Stimulated activated CD4-positive, alpha-beta T cell treated with anti-CD3 and anti-CD28 coated beads, Interleukin-2, amount 100 ng/mL, for 24 hours (primary cell): ENCODE measurements around the gene MUC5AC.
A peak's percentile ranks its signal among the peaks of the same experiment; 100 is the strongest.
"Not testable (repeated sequence)": the region's sequence is repeated elsewhere in the genome, so short reads cannot be mapped to it uniquely, and the experiment has no call there.

Experiments
- DNase-seq, 2 donors: peaks; one replicate each; pipeline ENCODE4 v3.0.0-alpha.2; 2020

Gene MUC5AC, protein sequence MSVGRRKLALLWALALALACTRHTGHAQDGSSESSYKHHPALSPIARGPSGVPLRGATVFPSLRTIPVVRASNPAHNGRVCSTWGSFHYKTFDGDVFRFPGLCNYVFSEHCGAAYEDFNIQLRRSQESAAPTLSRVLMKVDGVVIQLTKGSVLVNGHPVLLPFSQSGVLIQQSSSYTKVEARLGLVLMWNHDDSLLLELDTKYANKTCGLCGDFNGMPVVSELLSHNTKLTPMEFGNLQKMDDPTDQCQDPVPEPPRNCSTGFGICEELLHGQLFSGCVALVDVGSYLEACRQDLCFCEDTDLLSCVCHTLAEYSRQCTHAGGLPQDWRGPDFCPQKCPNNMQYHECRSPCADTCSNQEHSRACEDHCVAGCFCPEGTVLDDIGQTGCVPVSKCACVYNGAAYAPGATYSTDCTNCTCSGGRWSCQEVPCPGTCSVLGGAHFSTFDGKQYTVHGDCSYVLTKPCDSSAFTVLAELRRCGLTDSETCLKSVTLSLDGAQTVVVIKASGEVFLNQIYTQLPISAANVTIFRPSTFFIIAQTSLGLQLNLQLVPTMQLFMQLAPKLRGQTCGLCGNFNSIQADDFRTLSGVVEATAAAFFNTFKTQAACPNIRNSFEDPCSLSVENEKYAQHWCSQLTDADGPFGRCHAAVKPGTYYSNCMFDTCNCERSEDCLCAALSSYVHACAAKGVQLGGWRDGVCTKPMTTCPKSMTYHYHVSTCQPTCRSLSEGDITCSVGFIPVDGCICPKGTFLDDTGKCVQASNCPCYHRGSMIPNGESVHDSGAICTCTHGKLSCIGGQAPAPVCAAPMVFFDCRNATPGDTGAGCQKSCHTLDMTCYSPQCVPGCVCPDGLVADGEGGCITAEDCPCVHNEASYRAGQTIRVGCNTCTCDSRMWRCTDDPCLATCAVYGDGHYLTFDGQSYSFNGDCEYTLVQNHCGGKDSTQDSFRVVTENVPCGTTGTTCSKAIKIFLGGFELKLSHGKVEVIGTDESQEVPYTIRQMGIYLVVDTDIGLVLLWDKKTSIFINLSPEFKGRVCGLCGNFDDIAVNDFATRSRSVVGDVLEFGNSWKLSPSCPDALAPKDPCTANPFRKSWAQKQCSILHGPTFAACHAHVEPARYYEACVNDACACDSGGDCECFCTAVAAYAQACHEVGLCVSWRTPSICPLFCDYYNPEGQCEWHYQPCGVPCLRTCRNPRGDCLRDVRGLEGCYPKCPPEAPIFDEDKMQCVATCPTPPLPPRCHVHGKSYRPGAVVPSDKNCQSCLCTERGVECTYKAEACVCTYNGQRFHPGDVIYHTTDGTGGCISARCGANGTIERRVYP (N-terminal part only)

DNA sequence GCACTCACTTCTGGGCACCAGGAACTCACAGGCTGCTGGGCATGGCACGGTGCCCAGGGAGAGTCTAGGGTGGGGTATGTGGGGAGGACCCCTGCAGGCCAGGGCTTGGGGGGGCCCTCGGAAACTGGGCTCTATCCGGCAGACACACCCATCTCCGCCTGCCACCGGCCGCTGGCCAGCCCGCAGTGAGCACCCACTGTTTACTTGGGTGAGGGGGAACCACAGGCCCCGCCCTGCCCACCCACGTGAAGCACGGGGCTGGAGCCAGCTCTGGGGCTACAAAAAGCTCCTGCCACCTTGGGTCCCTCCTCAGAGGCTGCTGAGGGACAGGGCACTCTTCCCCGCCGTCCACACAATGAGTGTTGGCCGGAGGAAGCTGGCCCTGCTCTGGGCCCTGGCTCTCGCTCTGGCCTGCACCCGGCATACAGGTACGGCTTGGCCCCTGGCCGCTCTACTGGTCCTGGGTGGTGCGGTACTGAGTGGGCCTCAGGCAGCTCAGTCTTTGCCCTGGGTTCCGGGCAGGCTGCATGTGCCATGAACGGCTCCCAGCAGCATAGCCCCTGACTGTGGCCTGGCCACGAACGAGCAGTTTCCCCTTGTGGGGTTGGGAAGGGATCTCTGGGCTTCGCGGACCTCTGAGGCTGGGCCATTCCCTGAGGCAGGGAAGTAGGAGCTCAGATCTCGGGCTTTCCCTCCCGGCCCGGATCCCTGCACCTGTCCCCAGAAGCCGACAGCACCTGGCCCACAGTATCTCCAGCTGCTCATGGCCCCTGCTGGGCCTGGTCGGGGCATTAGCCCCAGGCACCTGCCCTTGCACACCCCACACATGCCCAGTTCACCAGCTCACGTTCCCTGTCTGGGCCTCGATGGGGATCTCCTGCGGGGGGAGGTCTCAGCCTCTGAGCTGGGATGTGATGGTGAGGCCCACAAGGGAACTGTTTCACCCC, at the start of gene MUC5AC:
TSS of gene MUC5AC (plus strand) at position 309 of the 947 bp plus-strand sequence. CDS start at position 356, 47 bp downstream.
- DNase-seq = no peak

DNA sequence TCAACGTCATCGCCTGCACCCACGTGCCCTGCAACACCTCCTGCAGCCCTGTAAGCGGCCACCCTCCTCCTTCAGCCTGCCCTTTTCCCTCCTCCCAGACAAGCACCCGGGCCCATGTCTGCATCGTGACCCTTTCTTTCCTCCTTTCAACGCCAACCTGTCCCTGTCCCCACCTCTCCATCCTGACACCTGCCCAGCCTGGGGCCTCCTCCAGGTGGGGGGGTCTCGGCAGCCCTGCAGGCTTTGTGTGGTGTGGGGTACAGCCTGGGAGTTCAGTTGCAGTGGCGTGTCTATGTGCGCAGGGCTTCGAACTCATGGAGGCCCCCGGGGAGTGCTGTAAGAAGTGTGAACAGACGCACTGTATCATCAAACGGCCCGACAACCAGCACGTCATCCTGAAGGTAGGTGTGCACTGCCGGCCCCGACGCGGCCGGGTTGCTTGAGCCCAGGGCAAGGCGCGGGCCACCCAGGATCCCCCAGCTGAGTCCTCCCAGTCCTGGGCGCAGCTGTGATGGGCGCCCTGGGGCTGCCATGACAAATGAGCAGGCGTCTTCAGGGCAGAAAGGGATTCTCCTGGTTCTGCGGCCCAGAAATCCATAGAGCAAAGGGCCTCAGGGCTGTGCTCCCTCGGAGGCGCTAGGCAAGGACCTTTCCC, 49.4 kb upstream of the MUC5AC start:
- no peak for DNase-seq

DNA sequence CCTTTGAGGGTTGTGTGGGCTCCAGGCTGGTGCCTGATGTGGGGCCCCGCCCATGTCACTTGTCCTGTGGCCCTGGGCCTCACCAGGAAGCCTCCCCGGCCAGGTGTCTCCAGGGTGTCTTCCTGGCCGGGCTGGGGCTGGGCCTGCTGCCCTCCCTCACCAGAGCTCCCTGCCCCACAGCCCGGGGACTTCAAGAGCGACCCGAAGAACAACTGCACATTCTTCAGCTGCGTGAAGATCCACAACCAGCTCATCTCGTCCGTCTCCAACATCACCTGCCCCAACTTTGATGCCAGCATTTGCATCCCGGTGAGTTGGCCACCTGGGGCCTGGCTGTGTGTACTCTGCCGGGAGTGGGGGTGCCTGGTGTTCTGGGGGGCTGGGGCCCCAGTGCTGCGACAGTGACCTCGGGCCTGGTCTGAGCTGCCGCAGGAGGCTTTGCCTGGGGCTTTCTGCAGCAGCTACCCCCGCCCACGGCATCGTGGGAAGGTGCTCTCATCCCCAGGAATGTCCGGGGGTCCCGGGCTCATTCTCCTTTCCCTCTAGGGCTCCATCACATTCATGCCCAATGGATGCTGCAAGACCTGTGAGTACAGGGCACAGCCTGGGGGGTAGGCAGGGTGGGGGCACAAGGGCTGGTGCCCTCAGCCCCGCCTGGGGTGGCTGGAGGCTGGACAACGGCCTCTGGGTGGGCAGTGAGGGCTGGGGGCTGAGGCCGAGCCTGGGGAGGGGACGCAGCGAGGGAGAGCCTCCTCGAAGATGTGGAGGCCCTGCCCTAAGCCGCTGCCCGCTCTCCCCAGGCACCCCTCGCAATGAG, 48.4 kb upstream of the MUC5AC start:
- DNase-seq = no peak

DNA sequence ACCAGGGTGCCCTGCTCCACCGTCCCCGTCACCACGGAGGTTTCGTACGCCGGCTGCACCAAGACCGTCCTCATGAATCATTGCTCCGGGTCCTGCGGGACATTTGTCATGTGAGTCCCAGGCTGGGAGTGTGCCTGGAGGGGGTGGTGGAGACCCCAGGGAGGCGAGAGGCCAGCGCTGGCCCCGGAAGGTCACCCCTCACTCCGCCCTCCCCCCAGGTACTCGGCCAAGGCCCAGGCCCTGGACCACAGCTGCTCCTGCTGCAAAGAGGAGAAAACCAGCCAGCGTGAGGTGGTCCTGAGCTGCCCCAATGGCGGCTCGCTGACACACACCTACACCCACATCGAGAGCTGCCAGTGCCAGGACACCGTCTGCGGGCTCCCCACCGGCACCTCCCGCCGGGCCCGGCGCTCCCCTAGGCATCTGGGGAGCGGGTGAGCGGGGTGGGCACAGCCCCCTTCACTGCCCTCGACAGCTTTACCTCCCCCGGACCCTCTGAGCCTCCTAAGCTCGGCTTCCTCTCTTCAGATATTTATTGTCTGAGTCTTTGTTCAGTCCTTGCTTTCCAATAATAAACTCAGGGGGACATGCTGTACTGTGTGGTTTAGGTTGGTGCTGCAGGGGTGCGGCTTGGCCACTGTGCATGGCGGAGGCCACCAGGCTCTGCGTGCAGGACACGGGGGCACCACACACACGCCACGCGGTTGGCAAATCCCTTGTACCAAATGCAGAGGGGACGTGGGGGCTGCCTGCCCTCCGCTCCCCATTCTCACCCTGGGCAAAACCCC, 47.6 kb upstream of the MUC5AC start:
- no peak for DNase-seq

DNA sequence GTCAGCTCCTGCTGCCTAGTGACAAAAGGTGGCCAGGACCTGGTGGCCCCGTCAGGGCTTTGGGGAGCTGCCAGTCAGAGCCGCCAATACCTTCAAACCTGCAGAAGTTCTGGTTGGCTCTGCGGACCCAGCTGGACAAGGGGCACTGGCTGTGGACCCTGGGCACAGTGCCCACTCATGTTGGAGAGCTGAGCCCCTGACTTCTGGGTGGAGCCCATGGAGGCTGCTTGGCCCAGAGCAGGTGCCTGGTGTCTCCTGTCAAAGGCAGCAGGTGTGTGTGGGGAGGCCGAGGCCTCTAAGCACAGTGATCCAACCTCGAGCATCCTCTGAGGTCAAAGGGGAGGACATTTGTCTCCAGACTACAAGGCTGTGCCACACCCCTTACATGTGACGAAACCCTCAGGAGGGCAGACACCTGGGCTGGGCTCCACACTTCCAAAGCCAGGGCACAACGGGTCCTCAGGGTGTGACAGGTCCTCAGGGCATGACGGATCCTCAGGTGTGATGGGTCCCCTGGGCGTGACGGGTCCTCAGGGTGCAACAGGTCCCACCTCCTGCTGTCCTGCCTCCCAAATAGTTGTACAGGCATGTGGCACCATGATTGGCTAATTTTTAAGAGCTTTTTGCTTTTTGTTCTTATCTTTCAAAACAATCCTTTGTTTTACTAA, 46.1 kb upstream of the MUC5AC start:
- DNase-seq = no peak

DNA sequence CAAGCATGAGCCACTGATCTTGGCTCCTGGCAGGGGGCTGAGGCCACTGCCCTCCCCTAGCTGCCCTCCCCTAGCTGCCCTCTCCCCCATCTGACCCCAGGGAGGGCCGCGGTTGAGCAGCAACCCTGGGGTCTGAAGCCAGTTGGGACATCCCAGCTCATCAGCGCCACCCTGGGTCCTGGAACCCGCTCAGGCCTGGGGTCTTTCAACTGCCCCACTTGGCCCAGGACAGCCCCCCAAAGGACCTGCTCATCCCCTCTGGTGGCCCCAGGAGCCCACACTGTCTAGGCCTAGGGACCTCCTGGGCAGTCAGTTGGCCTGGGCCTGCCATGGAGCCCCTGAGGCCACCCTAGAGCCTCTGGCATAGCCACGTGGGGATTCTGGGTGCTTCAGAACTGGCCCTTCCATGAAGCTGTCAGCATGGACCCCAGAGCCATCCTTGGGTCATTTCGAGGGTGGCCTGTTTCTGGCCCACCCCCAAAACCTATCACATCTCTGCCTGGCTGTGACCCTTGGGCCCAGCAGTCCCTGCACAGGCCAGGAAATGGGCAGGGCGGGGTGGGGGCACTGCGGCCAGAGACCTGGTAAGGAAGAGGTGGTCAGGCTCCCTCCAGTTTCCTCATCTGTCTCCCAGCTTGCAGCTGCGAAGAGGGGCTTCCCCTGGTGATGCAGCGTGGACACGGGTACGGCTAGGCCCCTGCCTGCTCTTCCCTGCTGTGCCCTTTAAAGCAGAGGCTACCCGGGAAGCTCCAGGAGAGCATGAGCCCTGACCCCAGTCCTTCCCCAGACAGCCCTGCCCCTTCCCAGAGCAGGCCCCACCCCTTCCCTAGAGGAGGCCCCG, 45.2 kb upstream of the MUC5AC start:
- DNase-seq = no peak

DNA sequence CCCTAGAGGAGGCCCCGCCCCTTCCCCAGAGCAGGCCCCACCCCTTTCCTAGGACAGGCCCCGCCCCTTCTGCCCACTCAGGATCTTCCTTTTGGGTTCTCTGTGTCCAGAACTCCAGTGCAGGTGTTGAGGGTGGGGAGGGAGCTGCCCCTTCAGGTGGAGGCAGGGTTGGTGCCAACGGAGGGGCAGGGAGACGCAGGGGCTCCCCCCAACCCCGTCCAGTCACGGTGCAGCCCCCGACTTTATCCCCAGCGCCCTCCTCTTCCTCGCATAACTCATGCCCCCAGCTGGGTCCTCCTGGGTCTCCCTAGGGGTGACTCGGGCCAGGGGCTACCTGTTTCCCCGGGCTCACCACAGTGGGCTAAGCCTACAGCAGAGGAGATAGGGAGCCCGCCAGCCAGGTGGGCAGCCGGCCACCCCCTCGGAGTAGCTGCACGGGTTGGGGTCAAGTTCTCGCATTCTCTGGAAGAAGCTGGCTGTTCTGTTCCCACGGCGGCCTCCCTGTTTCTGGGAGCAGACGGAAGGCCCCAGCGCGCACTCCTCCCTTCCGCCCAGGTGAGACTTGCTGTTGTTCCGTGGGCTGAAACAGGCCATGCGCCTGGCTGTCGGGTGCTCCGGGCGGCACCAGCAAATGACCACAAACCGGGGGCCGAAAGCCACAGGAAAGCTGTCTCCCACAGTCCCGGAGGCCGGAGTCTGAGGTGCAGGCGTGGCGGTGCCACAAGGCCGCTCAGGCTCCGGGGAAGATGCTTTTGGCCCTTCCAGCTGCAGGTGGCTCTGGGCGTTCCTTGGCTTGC, 44.1 kb upstream of the MUC5AC start:
- DNase-seq = no peak

DNA sequence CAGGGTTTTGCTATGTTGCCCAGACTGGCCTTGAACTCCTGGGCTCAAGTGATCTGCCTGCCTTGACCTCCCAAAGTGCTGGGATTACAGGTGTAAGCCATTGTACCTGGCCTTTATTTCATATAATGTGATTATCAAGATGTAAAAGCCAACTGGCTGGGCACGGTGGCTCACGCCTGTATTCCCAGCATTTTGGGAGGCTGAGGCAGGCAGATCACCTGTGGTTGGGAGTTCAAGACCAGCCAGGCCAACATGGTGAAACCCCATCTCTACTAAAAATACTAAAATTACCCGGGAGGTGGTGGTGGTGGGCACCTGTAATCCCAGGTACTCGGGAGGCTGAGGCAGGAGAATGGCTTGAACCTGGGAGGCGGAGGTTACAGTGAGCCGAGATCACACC, 42.5 kb upstream of the MUC5AC start:
- DNase-seq = not testable (repeated sequence)

DNA sequence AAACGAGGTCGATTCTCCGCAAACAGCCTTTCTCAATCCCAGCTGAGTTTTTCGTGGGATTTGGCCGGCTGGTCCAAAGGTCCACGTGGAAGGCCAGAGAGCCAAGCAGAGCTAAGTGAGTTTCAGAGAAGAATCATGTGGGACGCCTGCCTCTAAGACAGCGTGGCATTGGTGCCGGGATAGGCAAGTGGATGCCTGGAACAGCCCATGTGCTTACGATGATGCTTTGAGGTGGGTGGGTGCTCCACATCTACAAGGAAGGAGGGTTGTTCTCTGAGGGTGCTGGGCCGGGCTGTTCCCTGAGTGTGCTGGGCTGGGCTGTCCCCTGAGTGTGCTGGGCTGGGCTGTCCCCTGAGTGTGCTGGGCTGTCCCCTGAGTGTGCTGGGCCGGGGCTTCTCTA, 41.6 kb upstream of the MUC5AC start:
- no peak for DNase-seq

DNA sequence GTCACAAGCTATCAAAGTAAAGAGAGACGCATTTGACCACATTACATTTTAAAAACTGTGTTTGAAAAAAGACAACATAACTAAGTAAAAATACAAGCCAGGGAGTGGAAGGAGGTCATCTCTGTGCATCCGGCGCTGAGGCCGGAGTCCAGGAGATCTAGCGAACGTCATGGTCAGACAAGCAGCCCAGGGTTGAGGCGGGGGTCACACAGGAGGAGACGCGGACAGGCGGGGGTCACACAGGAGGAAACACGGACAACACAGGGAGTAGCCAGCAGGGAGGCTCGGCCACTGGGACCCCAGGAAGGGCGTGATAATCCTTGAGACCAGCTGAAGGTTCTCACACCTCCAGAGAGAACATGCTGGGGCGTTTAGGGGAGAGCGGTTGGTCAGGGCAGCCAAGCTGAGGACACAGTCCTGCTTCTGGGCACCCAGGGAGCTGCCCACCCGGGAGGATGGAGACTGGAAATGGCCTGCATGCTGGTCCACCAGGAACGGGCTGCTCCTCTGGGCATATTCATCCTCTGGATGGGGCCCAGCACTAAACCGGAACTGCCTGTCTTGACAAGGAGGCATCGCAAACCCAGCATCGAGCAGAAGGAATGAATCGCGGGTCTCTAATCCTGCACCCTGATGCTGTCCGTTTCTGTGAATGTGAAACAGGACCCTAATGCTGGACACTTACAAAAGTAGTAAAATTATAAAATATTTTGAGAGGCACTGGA, 40.9 kb upstream of the MUC5AC start:
- DNase-seq = no peak

DNA sequence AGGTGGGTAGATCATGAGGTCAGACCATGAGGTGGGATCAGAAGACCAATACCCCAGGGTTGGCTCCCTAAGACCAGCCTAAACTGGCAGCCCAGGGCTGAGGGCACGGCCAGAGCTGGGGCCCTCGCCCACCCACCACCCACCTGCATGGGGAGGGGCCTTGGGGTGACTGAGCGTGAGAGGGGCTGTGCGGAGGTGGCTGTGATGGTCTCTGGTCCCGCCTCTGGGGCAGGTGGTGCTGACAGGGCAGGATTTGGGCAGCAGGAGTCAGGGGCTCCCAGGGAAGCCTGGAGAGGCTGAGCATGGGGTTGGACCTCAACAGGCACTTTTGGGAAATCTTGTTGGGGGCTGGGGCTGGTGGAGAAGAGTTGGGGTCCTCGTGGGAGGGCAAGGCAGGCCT, 39.8 kb upstream of the MUC5AC start:
- no peak for DNase-seq

DNA sequence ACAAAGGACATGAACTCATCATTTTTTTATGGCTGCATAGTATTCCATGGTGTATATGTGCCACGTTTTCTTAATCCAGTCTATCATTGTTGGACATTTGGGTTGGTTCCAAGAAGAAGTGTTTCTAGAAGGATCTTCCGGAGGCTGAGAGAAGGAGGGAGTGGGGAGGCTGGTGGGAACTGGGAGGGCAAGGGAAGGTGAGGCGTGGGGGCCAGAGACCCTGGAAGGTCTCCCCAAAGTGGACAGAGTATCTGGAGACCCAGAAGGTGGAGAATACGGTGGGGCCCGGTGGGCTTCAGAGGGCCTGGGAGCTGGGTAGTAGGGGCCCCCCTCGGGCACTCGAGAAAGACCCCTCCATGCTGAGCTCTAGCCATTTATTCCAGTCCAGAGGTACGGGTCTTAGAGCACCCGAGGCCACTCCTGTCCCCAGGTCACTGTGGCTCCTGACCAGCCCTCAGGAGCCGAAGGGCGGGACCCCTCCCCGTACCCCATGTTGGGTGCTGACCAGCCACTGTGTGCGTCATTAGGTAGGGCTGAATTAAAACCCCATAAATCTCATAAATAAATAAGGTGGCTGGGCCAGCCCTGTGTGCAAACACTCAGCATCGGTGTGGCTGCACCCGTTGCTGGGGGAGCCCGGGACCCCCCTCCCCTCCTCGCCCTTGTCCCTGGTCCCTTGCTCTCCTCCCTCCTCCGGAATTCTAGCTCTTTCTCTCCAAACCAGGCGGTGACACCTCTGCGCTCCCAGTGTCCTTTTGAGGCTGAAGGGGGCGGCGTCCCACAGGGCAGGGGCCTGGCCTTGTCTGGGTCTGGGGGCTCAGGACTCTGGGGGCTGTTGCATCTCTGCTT, 38.8 kb upstream of the MUC5AC start:
- no peak for DNase-seq

DNA sequence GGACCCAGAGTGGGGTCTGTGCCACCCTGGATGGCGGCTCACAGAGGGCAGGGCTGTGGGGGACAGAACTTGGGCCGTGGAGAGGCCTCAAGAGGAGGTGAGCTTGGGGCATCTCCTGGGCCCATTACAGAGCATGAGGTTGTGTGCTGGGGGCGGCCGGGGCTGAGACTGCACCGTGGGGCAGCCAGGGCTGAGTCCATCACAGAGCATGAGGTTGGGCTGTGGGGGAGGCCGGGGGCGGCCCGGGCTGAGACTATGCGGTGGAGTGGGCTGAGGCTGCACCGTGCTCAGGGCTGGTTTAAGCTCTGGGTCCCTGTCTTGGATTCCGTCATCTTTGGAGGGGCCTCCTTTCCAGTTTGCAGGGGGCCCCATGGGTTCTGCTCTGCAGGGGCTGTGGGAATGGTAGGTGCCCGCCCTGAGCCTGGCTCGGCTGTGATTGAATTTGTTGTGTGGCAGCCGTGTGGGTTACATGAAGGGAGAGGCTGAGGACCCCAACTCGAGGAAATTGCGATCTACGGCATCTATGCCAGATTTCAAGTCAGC, 38.1 kb upstream of the MUC5AC start:
- DNase-seq = no peak

DNA sequence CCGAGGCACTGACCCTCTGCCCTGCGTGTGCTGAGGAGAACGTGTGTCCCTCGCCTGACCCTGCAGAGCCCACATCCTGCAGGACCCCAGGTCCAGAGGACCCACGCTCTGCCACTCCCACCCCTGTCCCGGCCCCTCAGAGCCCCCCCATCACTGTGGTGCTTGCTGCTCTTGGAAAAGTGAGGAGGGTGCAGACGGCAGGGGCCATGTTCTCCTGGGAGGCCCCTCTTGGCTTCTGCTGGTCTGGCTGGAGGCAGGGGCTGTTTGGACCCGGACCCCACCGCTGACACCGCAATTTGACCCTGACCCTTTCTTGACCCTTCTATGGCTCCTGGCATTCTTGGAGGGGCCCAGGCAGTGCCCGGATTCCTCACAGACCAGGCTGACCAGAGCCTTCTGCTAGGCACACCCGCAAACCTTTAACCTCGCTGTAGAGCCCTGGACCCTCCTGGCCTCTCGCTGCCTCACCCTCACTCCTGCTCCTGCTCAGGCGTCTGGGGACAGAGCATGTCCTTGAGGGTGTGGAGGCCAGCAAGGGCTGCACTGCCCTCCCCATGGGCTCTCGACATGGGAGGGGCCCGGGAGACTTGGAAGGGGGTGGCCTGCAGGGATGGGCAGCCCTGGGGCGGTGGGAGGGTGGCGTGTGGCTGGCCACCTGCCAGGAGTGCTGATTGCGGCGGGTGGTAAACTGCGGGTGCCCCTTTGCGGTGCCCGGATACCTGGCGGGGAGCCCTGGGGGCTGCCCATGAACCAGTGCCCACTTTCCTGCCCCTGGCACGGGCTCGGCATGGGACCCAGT, 37.0 kb upstream of the MUC5AC start:
- DNase-seq = peak in 1 of 2 donors; percentile 13
